ENCODE results near the gene HSPG2. TPM values are rescaled to one million over a fixed set of nuclear protein-coding genes. Genes with fewer than 3 reads are reported as not detected.
"Not testable (repeated sequence)": the region's sequence is repeated elsewhere in the genome, so short reads cannot be mapped to it uniquely, and the experiment has no call there.

Gene HSPG2
- total and polyA plus RNA-seq, 5 experiments from 2014 or later = 0.46 to 7.2 (median 3.6) TPM; not detected in 1

DNA sequence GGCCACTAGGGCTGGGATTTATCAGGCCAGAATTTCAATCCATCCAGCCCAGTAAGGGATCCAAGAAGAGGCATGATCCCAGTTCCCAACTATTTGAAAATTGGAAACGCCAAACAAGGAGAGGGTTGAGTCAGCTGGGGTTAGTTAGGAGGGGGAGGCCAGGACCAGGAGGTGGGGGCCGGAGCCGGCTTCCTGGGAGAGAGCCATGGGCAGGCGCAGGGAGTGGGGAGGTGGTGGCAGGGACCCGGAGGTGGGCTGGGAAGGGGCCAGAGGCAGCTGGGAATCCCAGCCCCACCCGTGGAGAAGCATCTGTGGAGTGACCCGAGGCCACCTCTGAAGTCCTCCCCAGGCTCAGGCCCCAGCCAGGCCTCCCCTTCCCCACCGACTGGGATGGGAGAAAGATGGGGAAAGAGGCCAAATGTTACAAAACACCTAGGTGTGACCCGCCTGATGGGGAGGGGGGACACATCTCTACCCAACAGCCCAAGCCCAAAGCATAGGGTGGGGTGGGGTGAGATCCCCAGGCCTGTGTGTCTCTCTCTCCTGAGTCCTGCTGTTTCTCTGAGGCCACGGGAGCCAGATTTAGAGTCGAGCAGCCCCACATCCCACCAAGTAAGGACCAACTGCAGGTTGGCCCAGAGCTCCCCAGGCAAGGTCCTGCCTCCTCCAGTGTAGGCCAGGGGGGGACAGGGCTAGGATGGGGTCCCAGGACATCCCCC is 10.1 kb downstream of the HSPG2 start:
- POLR2A ChIA-PET = no interaction called here
- no peaks in the 10 kb centered on the region for H3K27me3 Mint-ChIP-seq
- H3K9me3 Mint-ChIP-seq = no peaks in the 10 kb centered on the region
- DNase-seq = no peak
- no peak for ATAC-seq
- H3K4me3 Mint-ChIP-seq = no peak overlapping the region
- no peaks in the 10 kb centered on the region for H3K36me3 Mint-ChIP-seq
- H3K4me1 Mint-ChIP-seq = no peaks in the 10 kb centered on the region
- H3K27ac Mint-ChIP-seq = no peak overlapping the region

DNA sequence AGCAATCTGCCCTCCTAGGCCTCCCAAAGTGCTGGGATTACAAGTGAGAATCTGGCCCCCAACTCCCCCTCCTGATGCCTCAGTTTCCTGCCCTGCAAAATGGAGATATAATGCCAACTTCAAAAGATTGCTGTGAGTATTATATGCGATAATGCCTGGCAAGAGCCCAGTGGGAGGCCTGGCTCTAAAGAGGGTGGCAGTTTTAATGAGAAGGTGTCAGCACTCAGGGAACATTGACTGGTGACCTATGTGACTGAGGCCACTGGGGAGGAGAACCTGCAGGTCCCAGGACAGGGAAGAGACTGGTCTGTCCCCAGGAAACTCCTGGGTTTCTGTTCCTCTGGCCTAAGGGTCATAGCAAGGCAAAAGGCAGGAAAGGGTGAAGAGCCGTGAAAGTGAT is 11.0 kb downstream of the HSPG2 start:
- DNase-seq (no peak), ATAC-seq (no peak)
- Mint-ChIP-seq H3K27me3 (no peaks in the 10 kb centered on the region), H3K9me3 (no peaks in the 10 kb centered on the region), H3K4me1 (no peaks in the 10 kb centered on the region), H3K4me3 (no peak overlapping the region), H3K36me3 (no peaks in the 10 kb centered on the region), H3K27ac (peak overlapping the region in 1 of 10 donors; percentile 82)
- POLR2A ChIA-PET = no interaction called here

DNA sequence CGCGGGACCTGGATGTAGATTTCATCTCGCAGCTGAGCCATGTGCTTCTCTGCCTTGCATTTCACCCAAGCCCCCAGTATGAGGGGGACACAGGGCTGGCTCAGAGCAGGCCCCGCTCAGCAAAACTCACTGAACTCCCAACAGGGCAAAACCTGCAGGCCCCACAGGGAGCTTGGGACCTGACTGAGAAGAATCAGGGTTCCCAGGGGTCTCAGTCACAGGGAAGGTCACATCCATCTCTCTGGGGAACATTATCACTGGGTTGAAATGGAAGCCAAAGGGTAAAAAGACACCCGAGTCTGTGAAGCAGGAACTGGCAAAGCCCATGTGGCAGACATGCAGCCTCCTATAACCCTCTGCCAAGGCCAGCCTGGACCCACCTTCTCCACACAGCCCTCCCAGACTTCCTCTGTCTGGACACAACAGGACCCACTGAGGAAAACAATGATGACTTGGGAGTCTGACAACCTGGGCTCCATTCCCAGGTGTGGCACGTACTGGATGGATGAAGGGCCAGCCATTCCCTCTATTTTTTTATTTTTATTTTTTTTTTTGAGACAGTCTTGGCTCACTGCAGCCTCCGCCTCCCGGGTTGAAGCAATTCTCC is 11.7 kb downstream of the HSPG2 start:
- Mint-ChIP-seq H3K27ac (no peak overlapping the region), H3K27me3 (no peaks in the 10 kb centered on the region), H3K4me1 (no peaks in the 10 kb centered on the region), H3K36me3 (no peaks in the 10 kb centered on the region), H3K4me3 (no peak overlapping the region), H3K9me3 (no peaks in the 10 kb centered on the region)
- DNase-seq (no peak), ATAC-seq (no peak)
- POLR2A ChIA-PET = no interaction called here

DNA sequence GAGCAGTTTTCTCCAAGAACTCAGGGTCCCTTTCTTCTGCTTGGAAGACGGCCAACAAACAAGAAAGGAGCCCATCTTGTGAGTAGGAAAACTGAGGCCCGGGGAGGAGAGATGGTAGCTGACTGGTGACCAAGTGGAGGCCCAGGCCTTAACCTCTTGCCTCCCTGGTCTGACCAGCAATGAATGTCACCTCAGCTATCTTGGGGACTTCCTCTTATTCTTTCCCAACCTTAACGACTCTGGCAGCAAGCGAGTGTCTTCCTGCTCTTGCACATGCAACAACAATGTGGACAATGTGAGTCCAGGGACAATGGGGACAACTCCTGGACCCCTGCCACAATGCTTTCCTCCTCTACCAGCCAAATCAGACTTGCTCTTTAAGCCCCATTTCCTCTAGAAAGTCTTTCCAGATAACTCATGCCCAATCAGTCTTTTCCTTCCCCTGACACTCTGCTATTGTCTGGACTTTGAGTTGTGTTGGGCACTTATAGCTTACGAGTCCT is 12.6 kb downstream of the HSPG2 start:
- DNase-seq (no peak), ATAC-seq (no peak)
- no peaks in the 10 kb centered on the region for H3K4me1 Mint-ChIP-seq
- POLR2A ChIA-PET = no interaction called here
- H3K27ac Mint-ChIP-seq = no peak overlapping the region
- no peaks in the 10 kb centered on the region for H3K27me3 Mint-ChIP-seq
- H3K36me3 Mint-ChIP-seq = no peaks in the 10 kb centered on the region
- H3K4me3 Mint-ChIP-seq = no peak overlapping the region
- H3K9me3 Mint-ChIP-seq = no peaks in the 10 kb centered on the region

DNA sequence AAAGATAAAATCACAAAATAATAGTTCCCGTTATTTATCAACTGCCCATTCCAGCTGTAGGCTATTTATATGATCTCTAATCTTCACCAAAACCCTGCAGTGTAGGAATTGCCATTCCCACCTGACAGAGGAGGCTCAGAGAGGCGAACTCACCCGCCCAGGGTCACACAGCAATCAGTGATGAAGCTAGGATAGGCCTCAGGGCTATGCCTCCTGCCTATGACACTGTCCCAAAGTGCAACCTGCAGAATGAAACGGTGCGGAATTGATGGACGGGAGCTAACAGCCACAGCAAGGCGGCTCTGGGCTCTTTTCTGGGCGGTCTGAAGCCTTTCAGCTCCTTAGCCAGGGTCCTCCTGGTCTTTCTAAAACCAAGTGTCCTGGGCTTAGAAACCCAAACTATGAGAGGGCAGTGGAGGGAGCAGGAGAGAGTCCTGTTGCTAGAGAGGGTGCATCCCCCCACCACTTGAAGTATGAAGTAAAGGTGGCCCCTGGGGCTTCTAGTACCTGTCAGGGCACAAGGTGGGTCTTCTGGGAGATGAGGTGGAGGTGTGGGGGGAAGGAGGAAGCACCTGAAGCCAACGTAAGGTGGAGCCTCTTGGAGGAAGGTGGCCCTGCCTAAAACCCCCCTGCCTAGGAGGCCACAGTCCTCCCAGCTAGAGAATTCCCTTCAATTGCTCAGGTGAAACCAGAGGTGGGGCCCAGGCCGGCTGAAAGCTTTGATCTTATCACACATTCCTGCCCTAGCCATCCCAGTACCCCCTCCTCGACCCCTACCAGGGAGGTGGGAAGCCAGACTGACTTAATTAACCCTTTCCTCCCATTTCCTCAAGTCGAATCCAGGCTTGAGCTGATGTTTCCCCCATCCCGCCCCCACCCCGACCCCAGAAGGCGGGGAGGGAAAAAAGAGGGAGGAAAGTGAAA is 14.8 kb downstream of the HSPG2 start:
- ATAC-seq = no peak
- no peak for DNase-seq
- Mint-ChIP-seq H3K27me3 (no peaks in the 10 kb centered on the region), H3K9me3 (no peaks in the 10 kb centered on the region), H3K27ac (no peak overlapping the region), H3K36me3 (no peaks in the 10 kb centered on the region), H3K4me3 (no peak overlapping the region), H3K4me1 (no peaks in the 10 kb centered on the region)
- POLR2A ChIA-PET = interaction anchor here (0.6 kb wide), 1 partner anchor 73 kb away, joined by 3 read pairs; no protein-coding TSS in a partner anchor

DNA sequence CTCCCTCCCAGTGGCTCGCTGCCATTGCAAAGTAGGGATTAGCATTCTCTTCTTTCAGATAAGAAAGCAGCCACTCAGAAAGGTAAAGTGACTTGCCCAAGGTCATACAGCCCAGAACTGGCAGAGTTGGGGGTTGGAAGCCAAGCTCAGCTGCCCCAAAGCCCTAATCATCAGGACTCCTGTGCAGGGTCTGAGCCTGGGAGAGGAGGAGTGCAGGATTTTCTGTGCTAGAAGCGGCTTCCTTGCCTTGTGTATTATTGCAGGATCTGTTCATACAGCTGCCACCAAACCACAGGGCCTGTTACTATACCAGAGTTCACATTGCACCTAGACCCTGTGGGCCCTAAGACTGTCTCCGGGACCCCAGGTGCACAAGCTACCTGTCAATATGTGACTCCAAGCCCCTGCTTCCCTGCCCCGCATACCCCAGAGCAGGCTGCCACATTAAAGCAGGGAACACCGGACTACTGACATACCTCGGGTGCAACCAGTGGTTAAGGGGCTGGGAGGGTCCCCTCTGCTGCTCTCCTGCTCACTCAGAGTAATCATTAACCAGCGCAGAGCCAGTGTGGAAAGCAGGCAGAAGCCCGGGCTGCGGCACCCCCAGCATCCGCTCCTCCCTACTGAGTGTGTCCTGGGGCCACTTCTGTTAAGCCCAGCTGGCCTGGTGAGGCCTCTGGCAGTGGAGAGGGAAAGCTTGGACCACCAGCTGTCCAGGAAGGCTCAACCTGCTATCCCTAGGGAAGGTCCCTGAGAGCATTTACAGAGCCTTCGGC is 15.8 kb downstream of the HSPG2 start:
- ATAC-seq (no peak), DNase-seq (no peak)
- Mint-ChIP-seq H3K4me3 (no peak overlapping the region), H3K36me3 (no peaks in the 10 kb centered on the region), H3K9me3 (no peaks in the 10 kb centered on the region), H3K27me3 (no peaks in the 10 kb centered on the region), H3K27ac (no peak overlapping the region), H3K4me1 (no peaks in the 10 kb centered on the region)
- POLR2A ChIA-PET = no interaction called here

DNA sequence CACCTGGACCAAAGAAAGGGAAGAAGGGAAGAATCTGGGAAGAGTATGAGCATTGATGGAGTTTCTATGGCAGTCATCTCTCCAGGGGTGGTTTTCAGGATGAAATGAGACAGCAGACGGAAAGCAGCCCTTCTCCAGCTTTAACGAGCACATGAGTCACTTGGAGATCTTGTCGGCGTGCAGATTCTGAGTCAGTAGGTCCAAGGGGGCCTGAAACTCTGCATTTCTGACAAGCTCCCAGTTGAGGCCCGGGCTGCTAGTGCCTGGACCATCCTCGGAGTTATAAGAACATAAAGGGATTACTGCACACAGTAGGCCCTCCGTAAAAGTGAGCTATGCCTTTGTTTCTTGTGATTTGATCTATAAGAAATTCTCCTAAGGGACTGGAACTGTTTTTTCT is 17.6 kb downstream of the HSPG2 start:
- H3K27ac Mint-ChIP-seq = no peak overlapping the region

DNA sequence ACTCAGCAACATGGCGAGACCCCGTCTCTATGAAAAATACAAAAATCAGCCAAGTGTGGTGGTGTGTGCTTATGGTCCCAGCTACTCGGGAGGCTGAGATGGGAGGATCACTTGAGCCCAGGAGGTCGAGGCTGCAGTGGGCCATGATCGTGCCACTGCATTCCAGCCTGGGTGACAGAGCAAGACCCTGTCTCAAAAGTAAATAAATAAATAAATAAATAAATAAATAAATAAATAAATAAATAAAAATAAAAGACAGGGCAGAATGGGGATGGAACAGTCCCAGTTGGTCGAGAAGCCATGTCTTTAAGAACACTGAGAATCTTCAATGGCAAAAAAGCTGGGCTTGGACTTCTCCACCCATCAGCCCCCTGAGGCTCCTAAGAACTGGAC is 19.9 kb downstream of the HSPG2 start:
- H3K36me3 Mint-ChIP-seq, POLR2A ChIA-PET, H3K4me1 Mint-ChIP-seq, H3K27me3 Mint-ChIP-seq, ATAC-seq, DNase-seq, H3K4me3 Mint-ChIP-seq, H3K9me3 Mint-ChIP-seq: not testable (repeated sequence)
- H3K27ac Mint-ChIP-seq = peak overlapping the region in 1 of 10 donors; percentile 15

More for the DNA sequence above, 17.6 kb downstream of the HSPG2 start:
- Mint-ChIP-seq H3K9me3 (no peaks in the 10 kb centered on the region), H3K27me3 (no peaks in the 10 kb centered on the region), H3K4me3 (no peak overlapping the region), H3K4me1 (peaks cover 0 to 2% (median 0%) of the 10 kb centered on the region in 4 donors), H3K36me3 (peaks cover 0 to 2% (median 0%) of the 10 kb centered on the region in 3 donors)
- POLR2A ChIA-PET = interaction anchor here (1.0 kb wide), 1 partner anchor 9 kb away, joined by 3 read pairs; no protein-coding TSS in a partner anchor
- ATAC-seq = no peak
- DNase-seq = no peak

DNA sequence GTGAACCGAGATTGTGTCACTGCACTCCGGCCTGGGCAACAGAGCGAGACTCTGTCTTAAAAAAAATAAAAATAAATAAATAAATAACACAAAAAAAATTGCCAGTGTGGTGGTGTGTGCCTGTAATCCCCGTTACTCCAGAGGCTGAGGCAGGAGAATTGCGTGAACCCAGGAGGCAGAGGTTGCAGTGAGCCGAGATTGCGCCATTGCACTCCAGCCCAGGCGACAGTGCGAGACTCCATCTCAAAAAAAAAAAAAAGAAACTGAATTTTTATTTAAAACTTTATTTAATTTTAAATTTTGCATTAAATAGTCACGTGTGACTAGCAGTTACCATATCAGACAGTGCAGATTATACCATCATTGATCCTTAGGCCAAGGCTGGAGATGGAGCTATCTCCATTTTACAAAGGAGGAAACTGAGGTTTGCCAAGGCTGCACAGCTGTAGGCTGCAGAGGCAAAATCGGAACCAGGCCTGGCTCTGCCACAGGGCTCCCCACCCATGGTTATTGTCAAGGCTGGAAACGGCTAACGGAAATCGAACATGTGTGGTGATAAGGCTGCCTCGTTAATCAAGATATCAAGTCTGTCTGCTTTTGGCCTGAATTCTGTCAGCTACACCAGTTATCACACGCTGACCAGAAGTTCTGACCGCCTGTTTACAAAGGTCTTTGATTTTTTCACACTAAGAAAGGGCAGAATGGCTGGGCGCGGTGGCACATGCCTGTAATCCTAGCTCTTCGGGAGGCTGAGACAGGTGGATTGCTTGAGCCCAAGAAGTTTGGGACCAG is 20.5 kb downstream of the HSPG2 start:
- Mint-ChIP-seq H3K36me3 (peaks cover 0 to 2% (median 0%) of the 10 kb centered on the region in 3 donors), H3K27ac (no peak overlapping the region), H3K9me3 (no peaks in the 10 kb centered on the region), H3K4me3 (no peak overlapping the region), H3K4me1 (peaks cover 2 to 9% (median 8%) of the 10 kb centered on the region in 4 donors), H3K27me3 (no peaks in the 10 kb centered on the region)
- DNase-seq (no peak), ATAC-seq (no peak)
- POLR2A ChIA-PET = no interaction called here

DNA sequence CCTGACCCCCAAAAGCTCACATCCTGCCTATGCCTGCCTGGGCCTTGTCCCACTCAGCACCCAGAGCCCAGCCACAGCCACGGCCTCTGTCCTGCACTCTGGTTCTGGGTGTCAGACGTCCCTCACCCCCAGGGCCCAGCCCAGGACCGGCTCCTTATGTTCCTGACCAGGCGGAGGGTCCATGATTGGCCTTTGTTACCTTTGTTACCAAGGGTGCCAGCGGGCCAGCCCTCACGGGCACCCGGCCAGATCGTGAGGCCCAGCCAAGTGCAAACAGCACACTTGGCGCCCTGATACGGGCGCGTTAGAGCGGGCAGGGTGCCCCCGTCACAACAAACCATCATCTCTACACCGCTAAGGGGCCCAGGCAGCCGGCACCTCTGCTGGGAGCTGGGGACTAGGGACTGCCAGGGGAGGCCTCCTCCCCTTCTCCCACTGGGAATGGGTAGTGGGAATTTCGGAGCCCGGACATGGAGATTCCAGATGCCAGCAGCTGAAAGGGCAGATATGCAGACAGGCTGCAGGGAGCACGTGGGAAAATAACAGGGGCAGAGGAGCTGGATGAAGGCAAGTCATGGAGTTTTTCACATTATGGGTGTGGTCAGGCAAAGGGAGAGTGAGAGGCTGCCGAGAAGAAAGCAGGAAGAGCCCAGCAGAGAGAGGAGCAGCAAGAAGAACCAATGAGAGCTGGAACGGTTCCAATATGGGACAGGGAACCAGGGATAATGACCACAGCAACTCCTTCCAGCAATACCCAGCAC is 22.1 kb downstream of the HSPG2 start:
- Mint-ChIP-seq H3K4me1 (peaks cover 5 to 18% (median 13%) of the 10 kb centered on the region in 4 donors), H3K36me3 (peaks cover 0 to 2% (median 0%) of the 10 kb centered on the region in 3 donors), H3K27me3 (no peaks in the 10 kb centered on the region), H3K4me3 (no peak overlapping the region), H3K27ac (peak overlapping the region in 2 of 10 donors; percentile 31 to 71), H3K9me3 (no peaks in the 10 kb centered on the region)
- no peak for DNase-seq
- POLR2A ChIA-PET = no interaction called here
- ATAC-seq = no peak

DNA sequence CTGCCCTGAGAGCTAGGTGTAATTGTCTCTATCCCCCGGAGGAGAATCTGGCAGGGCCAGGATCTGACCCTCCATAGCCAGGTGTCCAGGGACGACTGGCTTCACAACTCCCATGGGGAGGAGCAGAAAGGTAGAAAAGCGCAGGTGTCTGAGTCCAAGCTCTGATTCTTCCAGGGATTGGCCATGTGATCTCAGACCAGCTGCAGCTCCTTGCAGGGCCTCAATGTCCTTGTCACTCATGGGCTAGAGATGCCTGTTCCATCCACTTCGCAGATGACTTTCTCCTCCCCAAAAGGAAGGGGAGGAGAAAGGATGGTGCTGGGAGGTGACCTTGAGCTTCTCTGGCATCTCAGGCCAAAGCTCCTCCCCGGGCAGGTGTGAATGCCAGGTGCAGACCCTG is 22.7 kb downstream of the HSPG2 start:
- peak overlapping the region in 3 of 10 donors; percentile 35 to 55 (median 53) for H3K27ac Mint-ChIP-seq
- POLR2A ChIA-PET = no interaction called here

More for the DNA sequence above, 22.7 kb downstream of the HSPG2 start:
- Mint-ChIP-seq H3K4me3 (no peak overlapping the region), H3K9me3 (no peaks in the 10 kb centered on the region), H3K4me1 (peaks cover 8 to 24% (median 20%) of the 10 kb centered on the region in 4 donors), H3K27me3 (no peaks in the 10 kb centered on the region), H3K36me3 (peaks cover 0 to 2% (median 0%) of the 10 kb centered on the region in 3 donors)
- DNase-seq = no peak
- ATAC-seq = no peak
